Rectal smooth muscle tissue (tissue), 1 donor: ENCODE measurements around the gene COL18A1.

Source experiments
- H3K27ac ChIP-seq: one replicate; pipeline ENCODE4 v1.7.0; 2013; ENCODE audit warnings: low read depth, low read length, inconsistent platforms
- H3K27me3 ChIP-seq: one replicate; pipeline ENCODE4 v1.7.0; 2013; ENCODE audit warnings: low read length; ENCODE audit not compliant: control insufficient read depth, insufficient read depth
- H3K36me3 ChIP-seq: one replicate; pipeline ENCODE4 v1.7.0; 2013; ENCODE audit warnings: low read length; ENCODE audit not compliant: control insufficient read depth, insufficient read depth
- H3K4me1 ChIP-seq: one replicate; pipeline ENCODE4 v1.7.0; 2013; ENCODE audit warnings: low read length; ENCODE audit not compliant: control insufficient read depth, insufficient read depth
- H3K4me3 ChIP-seq: one replicate; pipeline ENCODE4 v1.7.0; 2013; ENCODE audit warnings: low read length
- H3K9ac ChIP-seq: one replicate; pipeline ENCODE4 v1.7.0; 2013; ENCODE audit warnings: low read length

COL18A1 gene

DNA sequence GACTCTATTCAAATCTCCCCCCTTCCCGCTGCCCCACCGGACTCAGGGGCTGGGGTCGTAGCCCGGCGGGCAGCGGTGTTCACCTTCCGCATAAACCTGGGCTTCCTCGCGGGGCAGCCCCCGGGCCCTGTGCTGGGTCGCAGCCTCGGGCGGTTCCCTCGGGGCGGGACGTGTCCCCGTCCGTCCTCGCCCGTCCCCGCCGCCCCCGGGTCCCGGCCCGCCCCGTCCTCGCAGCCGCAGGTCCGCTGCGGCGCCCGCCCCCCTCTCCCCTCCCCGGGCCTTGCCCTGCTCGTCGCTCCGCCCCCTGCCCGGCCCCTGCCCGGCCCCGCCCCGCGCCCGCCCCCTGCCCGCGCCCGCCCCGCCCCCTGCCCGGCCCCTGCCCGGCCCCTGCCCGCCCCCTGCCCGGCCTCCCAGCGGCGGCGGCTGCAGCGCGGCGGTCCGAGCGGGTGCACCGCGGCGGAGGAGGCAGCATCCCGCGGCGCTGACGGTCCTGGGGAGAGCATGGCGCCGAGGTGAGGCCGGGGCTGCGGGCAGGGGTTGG is at the start of gene COL18A1:
Gene COL18A1 (plus strand): TSS at position 436 of the 541 bp plus-strand sequence. CDS start 66 bp downstream, at position 502.
- H3K4me1 ChIP-seq: peaks cover 2% of the 10 kb centered on the region
- peak within 1 kb of the TSS; percentile 68 for H3K27ac ChIP-seq
- peaks cover 14% of the 10 kb centered on the region for H3K27me3 ChIP-seq
- peak within 1 kb of the TSS; percentile 51 for H3K4me3 ChIP-seq
- no peaks in the 10 kb centered on the region for H3K36me3 ChIP-seq
- H3K9ac ChIP-seq: no peak within 1 kb of the TSS

DNA sequence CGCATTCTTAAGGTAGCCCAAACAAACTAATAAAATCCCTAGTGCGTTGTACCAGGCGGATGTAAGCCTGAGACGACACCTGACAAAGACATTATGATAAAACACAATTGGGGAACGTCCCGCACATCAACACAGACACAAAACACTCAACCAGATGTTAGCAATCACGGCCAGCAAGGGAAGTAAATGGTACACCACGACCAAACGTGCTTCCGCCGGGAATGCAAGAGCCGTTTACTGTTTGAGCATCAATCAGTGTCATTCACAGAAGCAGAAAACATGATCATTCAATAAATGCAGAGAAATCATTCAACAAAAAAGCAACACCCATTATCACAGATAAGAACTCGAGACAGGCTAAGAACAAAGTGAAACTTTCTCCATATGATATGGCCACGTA is 49.4 kb upstream of the COL18A1 start:
- Histone ChIP-seq H3K4me1 (peaks cover 1% of the 10 kb centered on the region), H3K27ac (no peak overlapping the region), H3K36me3 (no peaks in the 10 kb centered on the region), H3K27me3 (no peaks in the 10 kb centered on the region), H3K9ac (no peak overlapping the region), H3K4me3 (no peak overlapping the region)

GRCh38 chr21:45356251-45356650 is 48.7 kb upstream of the COL18A1 start:
- no peaks in the 10 kb centered on the region for H3K4me1 ChIP-seq
- no peaks in the 10 kb centered on the region for H3K36me3 ChIP-seq
- no peak overlapping the region for H3K4me3 ChIP-seq
- H3K27me3 ChIP-seq: no peaks in the 10 kb centered on the region
- H3K27ac ChIP-seq: peak overlapping the region; percentile 7
- H3K9ac ChIP-seq: no peak overlapping the region

- H3K4me1 ChIP-seq: no peaks in the 10 kb centered on the region
- no peaks in the 10 kb centered on the region for H3K36me3 ChIP-seq
- H3K9ac ChIP-seq: no peak overlapping the region
- H3K4me3 ChIP-seq: no peak overlapping the region
- H3K27ac ChIP-seq: peak overlapping the region; percentile 7
- H3K27me3 ChIP-seq: no peaks in the 10 kb centered on the region
These were observed 48.1 kb upstream of the COL18A1 start for GRCh38 chr21:45356653-45357435.

- no peaks in the 10 kb centered on the region for H3K4me1 ChIP-seq
These were observed 47.3 kb upstream of the COL18A1 start for GRCh38 chr21:45357436-45358260.

DNA sequence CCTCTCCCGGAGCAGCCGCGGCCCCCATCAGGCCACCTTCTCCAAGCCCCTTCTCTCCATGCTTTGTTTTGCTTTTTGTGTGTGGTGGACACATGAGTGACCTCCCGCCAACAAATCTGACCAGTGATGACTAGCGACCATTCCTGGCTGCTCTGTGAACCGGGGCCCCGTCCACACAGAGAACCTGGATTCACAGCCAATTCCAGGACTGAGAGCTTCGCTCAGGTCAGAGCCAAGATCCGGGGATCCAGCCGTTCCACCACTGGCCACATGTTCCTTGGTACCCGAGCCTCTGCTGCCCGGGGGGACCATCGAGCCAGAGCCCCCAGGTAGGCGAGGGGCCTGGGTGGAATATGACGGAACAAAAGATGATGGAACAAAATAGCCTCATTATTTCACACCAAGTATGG is 46.7 kb upstream of the COL18A1 start:
- Histone ChIP-seq H3K4me3 (no peak overlapping the region), H3K27me3 (no peaks in the 10 kb centered on the region), H3K9ac (no peak overlapping the region), H3K4me1 (no peaks in the 10 kb centered on the region), H3K27ac (peak overlapping the region; percentile 69), H3K36me3 (no peaks in the 10 kb centered on the region)

More at GRCh38 chr21:45357436-45358260, 47.3 kb upstream of the COL18A1 start:
- peak overlapping the region; percentile 69 for H3K27ac ChIP-seq
- no peaks in the 10 kb centered on the region for H3K36me3 ChIP-seq
- H3K4me3 ChIP-seq: no peak overlapping the region
- no peak overlapping the region for H3K9ac ChIP-seq
- H3K27me3 ChIP-seq: no peaks in the 10 kb centered on the region

- H3K4me3 ChIP-seq: no peak overlapping the region
- no peaks in the 10 kb centered on the region for H3K27me3 ChIP-seq
- H3K4me1 ChIP-seq: peaks cover 3% of the 10 kb centered on the region
- H3K9ac ChIP-seq: no peak overlapping the region
- no peak overlapping the region for H3K27ac ChIP-seq
- H3K36me3 ChIP-seq: no peaks in the 10 kb centered on the region
These were observed 46.2 kb upstream of the COL18A1 start for GRCh38 chr21:45358711-45359310.

DNA sequence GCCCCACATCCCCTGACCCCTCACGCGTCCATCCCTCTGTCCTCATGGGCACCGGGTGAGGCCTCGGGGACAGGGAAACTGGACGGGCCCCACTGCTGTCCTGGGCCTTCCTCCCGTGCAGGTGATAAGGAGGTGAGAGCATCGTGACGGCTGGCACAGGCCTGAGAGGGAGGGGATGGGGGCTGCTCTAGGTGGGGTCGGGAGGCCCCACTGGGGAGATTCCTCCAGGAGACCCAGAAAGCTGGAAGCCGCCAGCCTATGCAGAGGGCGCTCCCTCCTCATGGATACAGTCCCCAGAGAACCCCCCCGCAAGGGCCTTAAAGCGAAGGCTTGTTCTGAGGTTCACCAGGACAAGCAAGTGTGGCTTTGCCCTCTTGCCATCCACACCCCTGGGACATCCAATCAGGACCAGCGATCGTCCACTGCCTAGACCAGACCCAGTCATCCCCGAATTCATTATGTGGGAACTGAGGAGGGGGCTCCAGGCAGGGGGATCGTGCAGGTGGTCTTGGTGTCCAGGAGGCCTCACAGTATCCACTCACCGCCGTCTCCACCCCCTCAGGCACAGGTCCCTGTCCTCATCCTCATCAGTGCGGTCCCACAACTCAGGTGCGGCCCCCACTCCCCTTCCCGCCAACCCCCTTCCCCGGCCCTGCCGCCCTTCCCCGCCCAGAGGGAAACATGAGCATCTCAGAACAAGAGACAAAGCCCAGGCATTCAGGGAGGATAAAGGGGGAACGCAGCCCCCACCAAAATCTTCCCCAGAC is 45.3 kb upstream of the COL18A1 start:
- Histone ChIP-seq H3K27me3 (no peaks in the 10 kb centered on the region), H3K27ac (no peak overlapping the region), H3K36me3 (no peaks in the 10 kb centered on the region), H3K4me3 (no peak overlapping the region), H3K4me1 (peaks cover 10% of the 10 kb centered on the region), H3K9ac (no peak overlapping the region)

DNA sequence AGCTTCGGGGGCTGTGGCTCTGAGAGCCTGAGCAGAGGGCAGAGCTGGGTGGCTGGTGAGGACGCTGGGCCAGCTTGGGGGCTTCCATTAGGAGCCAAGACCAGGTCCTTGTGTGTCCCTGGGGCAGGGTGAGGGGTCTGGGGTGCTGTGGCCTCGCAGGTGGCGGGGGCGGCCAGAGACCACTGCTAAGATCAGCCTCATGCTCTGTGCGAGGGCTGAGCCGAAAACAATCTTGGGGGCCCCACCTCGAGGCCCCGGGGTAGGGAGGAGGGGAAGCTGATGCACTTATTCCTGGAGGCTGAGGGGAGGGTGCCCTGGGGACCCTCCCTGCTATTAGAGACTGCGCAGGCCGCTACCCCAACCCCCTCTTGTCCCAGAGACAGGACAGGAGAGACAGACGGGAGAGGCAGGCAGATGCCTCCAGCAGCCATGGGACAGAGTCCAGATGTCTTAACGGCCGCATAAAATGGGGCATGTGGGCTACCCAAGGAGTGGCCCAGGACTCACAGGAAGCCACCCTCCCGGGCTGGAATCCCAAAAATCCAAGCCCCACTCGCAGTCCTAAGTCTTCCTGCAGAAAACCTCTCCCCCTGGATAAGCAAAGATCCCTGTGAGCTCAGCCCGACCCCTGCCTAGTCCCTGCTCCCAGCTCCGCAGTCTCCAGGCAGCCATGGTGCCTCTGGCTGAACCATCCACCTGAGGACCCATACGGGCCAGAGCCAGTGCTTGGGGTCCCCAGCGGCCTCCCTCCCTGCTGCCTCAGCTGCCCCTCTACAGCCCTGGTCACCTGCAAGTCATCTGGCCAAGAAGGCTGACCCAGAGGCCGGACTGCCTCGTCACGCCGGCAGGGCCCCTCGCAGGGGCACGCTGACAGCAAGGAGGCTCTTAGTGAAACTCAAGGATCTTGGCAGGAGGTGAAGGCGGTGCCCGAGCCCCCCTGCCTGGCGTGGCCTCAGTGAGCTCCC is 43.6 kb upstream of the COL18A1 start:
- H3K36me3 ChIP-seq: no peaks in the 10 kb centered on the region
- no peak overlapping the region for H3K9ac ChIP-seq
- H3K27ac ChIP-seq: no peak overlapping the region
- H3K4me3 ChIP-seq: no peak overlapping the region
- H3K4me1 ChIP-seq: peaks cover 10% of the 10 kb centered on the region
- H3K27me3 ChIP-seq: no peaks in the 10 kb centered on the region

DNA sequence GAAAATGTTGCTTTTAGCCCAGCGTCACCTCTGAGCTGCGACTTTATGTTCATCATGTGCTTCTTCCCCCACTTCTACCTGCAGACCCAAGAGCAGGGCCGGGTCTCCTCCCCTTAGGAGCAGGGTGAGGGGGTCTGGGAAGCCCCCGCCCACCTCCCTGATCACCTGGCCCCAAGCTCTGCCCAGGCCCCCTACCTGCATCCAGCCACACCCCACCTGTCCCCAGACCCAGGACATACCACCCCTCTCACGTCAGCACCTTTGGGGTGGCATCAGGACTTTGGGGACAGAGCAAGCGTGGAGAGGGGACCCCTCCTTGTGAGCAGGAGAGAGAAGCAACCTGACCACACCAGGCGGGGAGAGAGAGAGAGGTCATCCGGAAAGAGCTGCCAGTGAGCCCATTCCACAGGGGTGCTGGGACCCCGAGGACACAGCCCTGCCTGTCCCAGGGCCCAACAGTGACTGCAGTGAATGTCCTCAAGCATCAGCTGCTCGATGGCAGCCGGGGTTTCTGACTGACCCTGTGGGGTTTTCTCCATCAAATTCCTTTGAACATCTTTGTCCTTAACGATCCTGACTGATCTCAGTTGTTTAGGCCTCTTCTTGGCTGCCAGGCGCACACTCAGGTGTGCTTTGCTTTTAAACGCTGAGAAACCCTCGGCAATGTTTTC is 42.8 kb upstream of the COL18A1 start:
- Histone ChIP-seq H3K4me1 (peaks cover 10% of the 10 kb centered on the region), H3K27me3 (no peaks in the 10 kb centered on the region), H3K36me3 (no peaks in the 10 kb centered on the region), H3K9ac (no peak overlapping the region), H3K4me3 (no peak overlapping the region), H3K27ac (no peak overlapping the region)
